Stomach (tissue), 9 donors: ENCODE data around the gene MAP4K1. TPM values are rescaled to one million over a fixed set of nuclear protein-coding genes. Genes with fewer than 3 reads are reported as not detected.

Experiments used
- DNase-seq, 2 donors: peaks; one replicate each; pipeline versions ENCODE4 v3.0.0 to v3.0.0-alpha.2; 2013 to 2019
- H3K27ac ChIP-seq, 5 donors: fragments of 200-600 bp in 4 of 5; sonication (generic) in 4 of 5; one replicate each; pipeline ENCODE4 v1.5.1; 2013 to 2019; ENCODE audit warnings: mild to moderate bottlenecking in 1 of 5, moderate library complexity in 1 of 5
- H3K27me3 ChIP-seq, 3 donors: fragments of 200-600 bp; sonication (generic); one replicate each; pipeline ENCODE4 v1.5.1; 2017 to 2019; ENCODE audit warnings: mixed run types in 1 of 3
- H3K36me3 ChIP-seq, 4 donors: fragments of 200-600 bp; sonication (generic); 1 replicate in 3 of 4; 2 replicates in 1 of 4; pipeline ENCODE4 v1.5.1; 2016 to 2019
- H3K4me1 ChIP-seq, 4 donors: fragments of 200-600 bp; sonication (generic); one replicate each; pipeline ENCODE4 v1.5.1; 2016 to 2019
- H3K4me3 ChIP-seq, 4 donors: fragments of 200-600 bp; sonication (generic) in 3 of 4; one replicate each; pipeline ENCODE4 v1.5.1; 2016 to 2019; ENCODE audit warnings: mild to moderate bottlenecking in 1 of 4
- H3K9me3 ChIP-seq, 4 donors: fragments of 200-600 bp; sonication (generic); one replicate each; pipeline ENCODE4 v1.5.1; 2016 to 2019
- CTCF ChIP-seq, 7 experiments: fragments of 450-650 bp in 4 of 7; fragments of 200-600 bp in 3 of 7; sonication (generic) in 3 of 7; IDR thresholded peaks; one replicate each; pipeline ENCODE4 v1.5.1; 2016 to 2019; ENCODE audit warnings: antibody characterized with exemption in 7 of 7, control low read depth in 2 of 7, mild to moderate bottlenecking in 1 of 7
- EP300 ChIP-seq: sonication (generic); formaldehyde crosslinking; IDR thresholded peaks from one replicate; pipeline ENCODE4 v1.6.1; 2017; ENCODE audit warnings: antibody characterized with exemption
- POLR2A ChIP-seq, 4 donors: fragments of 450-650 bp; IDR thresholded peaks; one replicate each; pipeline ENCODE4 v1.6.1; 2016; ENCODE audit warnings: antibody characterized with exemption in 4 of 4, control low read depth in 2 of 4, mild to moderate bottlenecking in 1 of 4, moderate library complexity in 1 of 4
- POLR2AphosphoS5 ChIP-seq, 3 donors: sonication (generic); formaldehyde crosslinking; IDR thresholded peaks; one replicate each; pipeline ENCODE4 v1.6.1; 2016; ENCODE audit warnings: antibody characterized with exemption in 3 of 3
- WGBS, 5 donors: extraction: QIAGEN DNeasy Blood & Tissue Kit in 3 of 5; methylation state at CpG; one replicate each; pipeline versions ENCODE4 v1.1.5 to v1.1.7; 2013 to 2018; 5-methylcytosine and 5-hydroxymethylcytosine counted together
- intact Hi-C: fragments of 100-400 bp; cut with DNase I; formaldehyde crosslinking; loops from one replicate; pipeline ENCODE4 v1.15.1; 2023; ENCODE audit warnings: low total_unique reads
- polyA plus RNA-seq, 3 donors: library from polyadenylated mRNA; stranded (reverse); fragments of 200-250 nt; gene quantifications; one replicate each; pipeline ENCODE4 v1.2.3, GENCODE V29; 2013
- total RNA-seq, 5 donors: library from RNA; depleted of rRNA; stranded (reverse); fragments of >200 nt; gene quantifications; one replicate each; pipeline versions ENCODE4 v1.1.0 to v1.2.3, GENCODE V29; 2014 to 2016
- donor health status: healthy with polysubstance abuse.
- donor health status: Bipolar disorder and iron deficiency.
- donor health status: healthy.

Gene MAP4K1
- total and polyA plus RNA-seq, 8 donors, result 1.2 to 12.9 (median 5.0) TPM; not detected in 1

GRCh38 chr19:38655148-38655824 is 37.5 kb upstream of the MAP4K1 start:
- H3K27me3 ChIP-seq, result no peaks in the 10 kb centered on the region
- WGBS, 5 donors, result 36 to 53% (median 46%) methylated on average over 5 of the region's 5 CpGs
- peaks cover 0 to 6% (median 2%) of the 10 kb centered on the region in 4 donors for H3K36me3 ChIP-seq
- no peak for DNase-seq
- H3K4me1 ChIP-seq, result peaks cover 93 to 100% (median 98%) of the 10 kb centered on the region in 4 donors
- H3K4me3 ChIP-seq, result no peak overlapping the region
- no peaks in the 10 kb centered on the region for H3K9me3 ChIP-seq
- TF ChIP-seq CTCF (IDR thresholded peaks at IDR 0.05) (no peak), EP300 (no peak), POLR2AphosphoS5 (IDR thresholded peaks at IDR 0.05) (no peak), POLR2A (IDR thresholded peaks at IDR 0.05) (no peak)
- peak overlapping the region; percentile 71 to 99 (median 96) for H3K27ac ChIP-seq
- intact Hi-C loops, result loop anchor here (10.0 kb wide), 1 partner anchor 50 kb away; no protein-coding TSS in a partner anchor

- H3K27me3 ChIP-seq, result no peaks in the 10 kb centered on the region
- peak overlapping the region in 1 of 4 donors; percentile 4 for H3K4me3 ChIP-seq
- H3K4me1 ChIP-seq, result peaks cover 93 to 100% (median 98%) of the 10 kb centered on the region in 4 donors
- no peaks in the 10 kb centered on the region for H3K9me3 ChIP-seq
- no peak for TF ChIP-seq POLR2A (IDR thresholded peaks at IDR 0.05)
- peak in 2 of 3 donors; percentile 52 to 70 for TF ChIP-seq POLR2AphosphoS5 (IDR thresholded peaks at IDR 0.05)
- no peak for TF ChIP-seq CTCF (IDR thresholded peaks at IDR 0.05)
- TF ChIP-seq EP300, result no peak
- intact Hi-C loops, result loop anchor here (10.0 kb wide), 1 partner anchor 50 kb away; no protein-coding TSS in a partner anchor
- WGBS, 5 donors, result 9 to 19% (median 15%) methylated on average over 6 of the region's 6 CpGs
- H3K27ac ChIP-seq, result peak overlapping the region; percentile 87 to 99 (median 96)
- H3K36me3 ChIP-seq, result peaks cover 0 to 6% (median 2%) of the 10 kb centered on the region in 4 donors
- DNase-seq, result no peak
These were observed 36.9 kb upstream of the MAP4K1 start for GRCh38 chr19:38654628-38655055.

GRCh38 chr19:38653028-38653571 is 35.3 kb upstream of the MAP4K1 start:
- DNase-seq, result peak; percentile 63 to 83
- H3K36me3 ChIP-seq, result peaks cover 0 to 6% (median 2%) of the 10 kb centered on the region in 4 donors
- WGBS, 5 donors, result 14 to 26% (median 20%) methylated on average over 7 of the region's 7 CpGs
- intact Hi-C loops, result loop anchor here (10.0 kb wide), 1 partner anchor 52 kb away; no protein-coding TSS in a partner anchor
- TF ChIP-seq POLR2A (IDR thresholded peaks at IDR 0.05), result no peak
- peak in 2 of 3 donors; percentile 17 to 45 for TF ChIP-seq POLR2AphosphoS5 (IDR thresholded peaks at IDR 0.05)
- TF ChIP-seq CTCF (IDR thresholded peaks at IDR 0.05), result peak in 2 of 7 experiments; percentile 6 to 8
- TF ChIP-seq EP300, result no peak
- H3K27ac ChIP-seq, result peak overlapping the region; percentile 88 to 99 (median 96)
- H3K9me3 ChIP-seq, result no peaks in the 10 kb centered on the region
- peaks cover 87 to 91% (median 89%) of the 10 kb centered on the region in 4 donors for H3K4me1 ChIP-seq
- H3K4me3 ChIP-seq, result peak overlapping the region in 2 of 4 donors; percentile 4 to 11
- no peaks in the 10 kb centered on the region for H3K27me3 ChIP-seq

GRCh38 chr19:38650911-38651584 is 33.3 kb upstream of the MAP4K1 start:
- H3K4me1 ChIP-seq, result peaks cover 68 to 76% (median 73%) of the 10 kb centered on the region in 4 donors
- 49 to 65% (median 52%) methylated on average over 12 of the region's 12 CpGs for WGBS, 5 donors
- H3K36me3 ChIP-seq, result no peaks in the 10 kb centered on the region
- no peak for DNase-seq
- TF ChIP-seq POLR2AphosphoS5 (IDR thresholded peaks at IDR 0.05) (peak; percentile 39 to 76 (median 47)), CTCF (IDR thresholded peaks at IDR 0.05) (no peak)
- intact Hi-C loops, result loop anchor here (10.0 kb wide), 1 partner anchor 54 kb away; no protein-coding TSS in a partner anchor
- peak overlapping the region; percentile 95 to 99 (median 96) for H3K27ac ChIP-seq
- H3K9me3 ChIP-seq, result no peaks in the 10 kb centered on the region
- H3K27me3 ChIP-seq, result no peaks in the 10 kb centered on the region
- H3K4me3 ChIP-seq, result peak overlapping the region; percentile 83 to 100 (median 94)
